Effector memory CD8-positive, alpha-beta T cell (primary cell): ENCODE measurements around the gene COL8A1.

Experiments used
- ATAC-seq: fragments of 150-1000 bp; cut with Tn5 transposase; replicated peaks from 2 replicates; pipeline ENCODE4 v1.10.0; 2021; ENCODE audit warnings: mild to moderate bottlenecking, moderate library complexity
- DNase-seq, 3 experiments: peaks; one replicate each; pipeline ENCODE4 v3.0.0; 2021
- H3K27ac Mint-ChIP-seq, 2 donors: one replicate each; pipeline ENCODE4 v1.8.0; 2022; ENCODE audit warnings: mild to moderate bottlenecking in 2 of 2, mixed read lengths in 2 of 2, moderate library complexity in 2 of 2
- H3K27me3 Mint-ChIP-seq, 2 donors: one replicate each; pipeline ENCODE4 v1.8.0; 2022; ENCODE audit warnings: mixed read lengths in 2 of 2
- H3K36me3 Mint-ChIP-seq: one replicate; pipeline ENCODE4 v1.8.0; 2022; ENCODE audit warnings: mild to moderate bottlenecking, moderate library complexity, mixed read lengths; ENCODE audit not compliant: insufficient read depth
- H3K4me1 Mint-ChIP-seq, 2 donors: one replicate each; pipeline ENCODE4 v1.8.0; 2022; ENCODE audit warnings: low read depth in 2 of 2, mixed read lengths in 2 of 2
- H3K4me3 Mint-ChIP-seq, 2 donors: one replicate each; pipeline ENCODE4 v1.8.0; 2022; ENCODE audit warnings: mild to moderate bottlenecking in 2 of 2, mixed read lengths in 2 of 2, moderate library complexity in 2 of 2
- H3K9me3 Mint-ChIP-seq, 2 donors: one replicate each; pipeline ENCODE4 v1.8.0; 2022; ENCODE audit warnings: mixed read lengths in 2 of 2

The COL8A1 gene

GRCh38 chr3:99645277-99646106 lies 7.1 kb downstream of the COL8A1 start:
- no peaks in the 10 kb centered on the region for H3K4me1 Mint-ChIP-seq
- H3K27ac Mint-ChIP-seq, result no peak overlapping the region
- no peak overlapping the region for H3K4me3 Mint-ChIP-seq
- no peaks in the 10 kb centered on the region for H3K36me3 Mint-ChIP-seq
- ATAC-seq (no peak), DNase-seq (no peak)
- H3K9me3 Mint-ChIP-seq, result no peaks in the 10 kb centered on the region
- peaks cover 3 to 5% of the 10 kb centered on the region in 2 donors for H3K27me3 Mint-ChIP-seq

- no peak for DNase-seq
- Mint-ChIP-seq H3K4me1 (no peaks in the 10 kb centered on the region), H3K27me3 (no peaks in the 10 kb centered on the region), H3K4me3 (no peak overlapping the region), H3K9me3 (no peaks in the 10 kb centered on the region), H3K27ac (no peak overlapping the region), H3K36me3 (no peaks in the 10 kb centered on the region)
- ATAC-seq, result no peak
Observed at GRCh38 chr3:99646107-99646435, 7.7 kb downstream of the COL8A1 start.

- no peak for ATAC-seq
- H3K9me3 Mint-ChIP-seq, result no peaks in the 10 kb centered on the region
- H3K4me3 Mint-ChIP-seq, result no peak overlapping the region
- no peaks in the 10 kb centered on the region for H3K4me1 Mint-ChIP-seq
- H3K36me3 Mint-ChIP-seq, result no peaks in the 10 kb centered on the region
- no peak overlapping the region for H3K27ac Mint-ChIP-seq
- no peak for DNase-seq
- no peaks in the 10 kb centered on the region for H3K27me3 Mint-ChIP-seq
Observed at GRCh38 chr3:99647081-99647480, 8.7 kb downstream of the COL8A1 start.

DNA sequence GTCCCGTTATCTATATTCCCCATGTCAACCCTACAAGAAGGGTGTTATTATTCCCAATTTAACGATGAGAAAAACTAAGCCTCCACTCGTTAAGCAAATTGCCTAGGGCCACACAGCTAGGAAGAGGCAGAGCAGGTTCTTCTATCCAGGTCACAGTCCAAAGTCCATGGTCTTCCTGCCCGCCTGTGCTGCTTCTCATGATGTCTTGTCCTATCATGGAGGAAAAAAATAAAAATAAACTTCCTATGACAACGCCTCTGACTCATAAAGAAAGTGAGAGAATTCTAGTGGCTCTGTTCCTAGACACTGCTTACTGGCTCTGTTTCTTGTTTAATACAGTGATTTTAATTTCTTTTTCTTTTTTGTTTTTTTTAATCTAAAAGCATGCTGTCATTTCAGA lies 9.7 kb downstream of the COL8A1 start:
- ATAC-seq (no peak), DNase-seq (no peak)
- Mint-ChIP-seq H3K27me3 (no peaks in the 10 kb centered on the region), H3K27ac (no peak overlapping the region), H3K4me1 (no peaks in the 10 kb centered on the region), H3K36me3 (no peaks in the 10 kb centered on the region), H3K4me3 (no peak overlapping the region), H3K9me3 (no peaks in the 10 kb centered on the region)

GRCh38 chr3:99648516-99648915 lies 10.1 kb downstream of the COL8A1 start:
- ATAC-seq (no peak), DNase-seq (no peak)
- Mint-ChIP-seq H3K36me3 (no peaks in the 10 kb centered on the region), H3K4me1 (no peaks in the 10 kb centered on the region), H3K9me3 (no peaks in the 10 kb centered on the region), H3K27ac (no peak overlapping the region), H3K27me3 (no peaks in the 10 kb centered on the region), H3K4me3 (no peak overlapping the region)

GRCh38 chr3:99651531-99651930 lies 13.1 kb downstream of the COL8A1 start:
- ATAC-seq (no peak), DNase-seq (no peak)
- no peaks in the 10 kb centered on the region for H3K36me3 Mint-ChIP-seq
- no peaks in the 10 kb centered on the region for H3K27me3 Mint-ChIP-seq
- no peaks in the 10 kb centered on the region for H3K4me1 Mint-ChIP-seq
- H3K4me3 Mint-ChIP-seq, result no peak overlapping the region
- no peak overlapping the region for H3K27ac Mint-ChIP-seq
- H3K9me3 Mint-ChIP-seq, result no peaks in the 10 kb centered on the region

DNA sequence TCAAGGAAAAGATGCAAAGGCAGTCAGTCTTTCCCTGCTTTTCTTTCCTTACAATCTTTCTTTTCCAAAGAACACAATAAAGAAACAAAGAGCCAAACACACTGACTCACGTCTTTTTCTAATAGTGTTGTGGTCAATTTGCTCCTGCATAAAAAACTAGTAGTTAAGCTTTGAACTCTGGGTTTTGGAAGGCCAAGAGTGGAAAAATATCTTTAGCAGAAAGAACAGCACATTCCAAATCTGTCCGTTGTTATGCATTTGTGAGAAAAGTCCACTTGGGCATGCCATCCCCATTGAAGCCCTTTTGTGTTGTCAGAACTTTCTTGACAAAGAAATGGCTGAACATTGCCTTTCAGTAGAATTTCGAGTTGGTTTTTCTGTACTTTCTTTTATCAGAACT lies 18.2 kb downstream of the COL8A1 start:
- Mint-ChIP-seq H3K27me3 (no peaks in the 10 kb centered on the region), H3K4me1 (no peaks in the 10 kb centered on the region), H3K36me3 (no peaks in the 10 kb centered on the region), H3K9me3 (peaks cover 0 to 2% of the 10 kb centered on the region in 2 donors), H3K27ac (no peak overlapping the region), H3K4me3 (no peak overlapping the region)
- ATAC-seq (no peak), DNase-seq (no peak)

DNA sequence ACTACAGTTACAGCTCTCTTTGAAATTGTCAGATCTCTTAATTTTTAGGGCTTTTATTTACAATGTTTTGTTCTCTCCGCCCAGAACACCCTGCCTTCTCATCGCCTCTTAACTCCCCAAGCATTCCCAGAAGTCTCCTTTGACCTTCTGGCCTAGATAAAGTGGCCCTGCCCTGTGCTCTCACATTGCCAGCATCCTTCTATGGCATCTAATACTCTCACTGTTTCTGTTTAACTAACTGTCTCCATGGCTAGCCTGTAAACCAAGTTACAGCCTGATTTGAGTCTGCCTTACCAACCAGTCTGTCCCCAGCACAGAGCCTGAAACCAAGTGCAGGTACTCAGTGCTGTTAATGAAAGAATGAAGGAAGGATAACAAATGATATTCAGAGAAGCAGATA lies 19.9 kb downstream of the COL8A1 start:
- Mint-ChIP-seq H3K27ac (no peak overlapping the region), H3K36me3 (no peaks in the 10 kb centered on the region), H3K4me1 (no peaks in the 10 kb centered on the region), H3K27me3 (no peaks in the 10 kb centered on the region), H3K9me3 (peaks cover 0 to 2% of the 10 kb centered on the region in 2 donors), H3K4me3 (no peak overlapping the region)
- DNase-seq (no peak), ATAC-seq (no peak)

DNA sequence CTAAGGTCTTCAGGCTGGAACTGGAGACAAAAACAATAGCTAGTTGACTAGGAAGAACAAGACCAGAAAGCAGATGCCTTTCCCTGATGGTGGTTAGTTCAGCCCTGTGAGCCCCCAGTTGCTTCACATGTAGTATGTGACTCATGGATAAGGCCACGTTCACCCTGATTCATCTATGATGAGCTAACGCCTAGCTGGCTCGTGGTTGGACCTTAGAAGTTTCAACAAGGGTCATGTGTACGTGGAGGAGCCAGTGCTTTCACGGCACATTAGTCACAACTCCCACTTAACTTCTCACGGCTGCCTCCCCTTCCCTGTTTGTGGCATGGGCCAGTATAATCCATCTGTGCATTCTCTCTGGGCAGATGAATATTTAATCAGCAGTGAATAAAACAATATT lies 20.6 kb downstream of the COL8A1 start:
- H3K27ac Mint-ChIP-seq, result no peak overlapping the region
- no peaks in the 10 kb centered on the region for H3K4me1 Mint-ChIP-seq
- ATAC-seq (no peak), DNase-seq (no peak)
- H3K36me3 Mint-ChIP-seq, result no peaks in the 10 kb centered on the region
- H3K9me3 Mint-ChIP-seq, result peaks cover 0 to 2% of the 10 kb centered on the region in 2 donors
- no peak overlapping the region for H3K4me3 Mint-ChIP-seq
- H3K27me3 Mint-ChIP-seq, result no peaks in the 10 kb centered on the region

DNA sequence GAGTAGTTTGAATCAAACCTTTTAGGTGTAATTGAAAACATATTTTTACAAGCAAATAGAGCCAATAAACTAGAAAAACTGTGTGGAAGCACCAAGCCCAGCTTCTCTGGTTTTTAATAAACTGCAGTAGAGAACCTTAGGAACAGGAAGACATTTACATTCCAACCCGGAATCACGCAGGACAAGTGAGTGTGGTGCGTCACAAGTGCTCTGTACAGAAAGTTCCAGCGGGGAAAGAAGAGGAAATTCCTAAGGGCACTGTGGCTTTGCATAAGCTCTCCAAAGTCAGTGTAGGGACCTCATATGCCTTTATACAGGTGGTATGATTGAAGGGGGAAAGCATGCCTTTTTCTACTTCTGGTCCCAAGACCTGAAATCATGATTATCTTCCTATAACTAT lies 21.6 kb downstream of the COL8A1 start:
- Mint-ChIP-seq H3K9me3 (peaks cover 0 to 2% of the 10 kb centered on the region in 2 donors), H3K36me3 (no peaks in the 10 kb centered on the region), H3K4me1 (no peaks in the 10 kb centered on the region), H3K27me3 (peaks cover 0 to 3% of the 10 kb centered on the region in 2 donors), H3K4me3 (no peak overlapping the region), H3K27ac (no peak overlapping the region)
- ATAC-seq (no peak), DNase-seq (no peak)

- ATAC-seq, result no peak
- H3K4me1 Mint-ChIP-seq, result no peaks in the 10 kb centered on the region
- no peaks in the 10 kb centered on the region for H3K36me3 Mint-ChIP-seq
- no peak overlapping the region for H3K27ac Mint-ChIP-seq
- no peak for DNase-seq
- no peak overlapping the region for H3K4me3 Mint-ChIP-seq
- H3K27me3 Mint-ChIP-seq, result peaks cover 0 to 8% of the 10 kb centered on the region in 2 donors
- peaks cover 0 to 2% of the 10 kb centered on the region in 2 donors for H3K9me3 Mint-ChIP-seq
Observed at GRCh38 chr3:99662838-99663570, 24.6 kb downstream of the COL8A1 start.

DNA sequence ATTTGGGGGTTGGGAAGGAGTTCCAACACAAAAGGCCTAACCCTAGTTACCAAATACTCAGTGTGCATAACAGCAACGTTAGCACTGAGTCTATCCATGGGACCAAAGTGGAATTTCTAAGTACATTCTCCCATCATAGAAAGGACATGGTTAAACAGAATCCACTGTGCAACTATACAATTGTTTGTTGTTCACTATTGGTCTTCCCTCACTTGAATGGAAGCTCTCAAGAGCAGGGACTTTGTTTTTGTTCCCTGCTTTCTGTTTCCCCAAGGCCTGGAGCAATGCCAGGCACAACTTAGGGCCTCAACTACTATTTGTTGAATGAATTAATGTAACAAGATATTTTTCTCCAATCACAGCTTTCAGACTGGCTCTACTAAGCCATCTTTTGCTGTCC lies 25.6 kb downstream of the COL8A1 start:
- no peaks in the 10 kb centered on the region for H3K36me3 Mint-ChIP-seq
- H3K9me3 Mint-ChIP-seq, result peaks cover 0 to 2% of the 10 kb centered on the region in 2 donors
- ATAC-seq (no peak), DNase-seq (no peak)
- no peak overlapping the region for H3K4me3 Mint-ChIP-seq
- no peaks in the 10 kb centered on the region for H3K4me1 Mint-ChIP-seq
- H3K27me3 Mint-ChIP-seq, result peaks cover 0 to 8% of the 10 kb centered on the region in 2 donors
- no peak overlapping the region for H3K27ac Mint-ChIP-seq

DNA sequence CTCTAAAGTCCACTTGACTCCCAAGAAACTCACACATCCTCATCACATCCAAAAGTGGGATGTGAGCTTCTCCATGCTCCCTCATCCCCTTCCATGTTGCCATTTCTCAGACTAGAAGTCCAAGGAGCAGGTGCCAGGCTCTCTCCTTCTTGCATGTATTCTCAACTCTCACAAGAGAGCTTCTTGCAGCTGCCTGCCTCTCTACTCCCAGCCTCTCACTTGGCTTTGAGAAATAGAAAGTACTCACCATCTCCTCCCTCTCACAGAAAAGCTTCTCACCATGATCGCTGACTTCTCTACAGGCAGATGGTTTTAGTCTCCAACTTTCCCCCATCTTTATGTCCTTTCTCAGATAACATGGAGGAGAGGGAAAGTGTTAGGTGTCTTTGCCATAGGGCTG lies 26.6 kb downstream of the COL8A1 start:
- H3K27ac Mint-ChIP-seq, result no peak overlapping the region
- peaks cover 0 to 1% of the 10 kb centered on the region in 2 donors for H3K9me3 Mint-ChIP-seq
- no peaks in the 10 kb centered on the region for H3K36me3 Mint-ChIP-seq
- DNase-seq (no peak), ATAC-seq (no peak)
- H3K4me3 Mint-ChIP-seq, result no peak overlapping the region
- no peaks in the 10 kb centered on the region for H3K4me1 Mint-ChIP-seq
- H3K27me3 Mint-ChIP-seq, result peaks cover 0 to 8% of the 10 kb centered on the region in 2 donors

GRCh38 chr3:99666201-99666600 lies 27.8 kb downstream of the COL8A1 start:
- Mint-ChIP-seq H3K4me1 (no peaks in the 10 kb centered on the region), H3K4me3 (no peak overlapping the region), H3K27me3 (peaks cover 0 to 8% of the 10 kb centered on the region in 2 donors), H3K9me3 (peaks cover 0 to 1% of the 10 kb centered on the region in 2 donors), H3K36me3 (no peaks in the 10 kb centered on the region), H3K27ac (no peak overlapping the region)
- DNase-seq (no peak), ATAC-seq (no peak)
